ENCODE results near the gene TMEM190. TPM values are rescaled to one million over a fixed set of nuclear protein-coding genes. Genes with fewer than 3 reads are reported as not detected.
"Not testable (repeated sequence)": the region's sequence is repeated elsewhere in the genome, so short reads cannot be mapped to it uniquely, and the experiment has no call there.

The TMEM190 gene
- 0.77 TPM for polyA plus RNA-seq (2013, experiment 1 of 2; ENCODE audit: insufficient read length)
- not detected for polyA plus RNA-seq (2013, experiment 2 of 2; ENCODE audit: insufficient read length)

- no peak for DNase-seq
Measured at GRCh38 chr19:55376241-55376933, at the start of gene TMEM190. Gene TMEM190 (plus strand): TSS chr19:55376826. CDS start chr19:55376854, 28 bp downstream.

DNA sequence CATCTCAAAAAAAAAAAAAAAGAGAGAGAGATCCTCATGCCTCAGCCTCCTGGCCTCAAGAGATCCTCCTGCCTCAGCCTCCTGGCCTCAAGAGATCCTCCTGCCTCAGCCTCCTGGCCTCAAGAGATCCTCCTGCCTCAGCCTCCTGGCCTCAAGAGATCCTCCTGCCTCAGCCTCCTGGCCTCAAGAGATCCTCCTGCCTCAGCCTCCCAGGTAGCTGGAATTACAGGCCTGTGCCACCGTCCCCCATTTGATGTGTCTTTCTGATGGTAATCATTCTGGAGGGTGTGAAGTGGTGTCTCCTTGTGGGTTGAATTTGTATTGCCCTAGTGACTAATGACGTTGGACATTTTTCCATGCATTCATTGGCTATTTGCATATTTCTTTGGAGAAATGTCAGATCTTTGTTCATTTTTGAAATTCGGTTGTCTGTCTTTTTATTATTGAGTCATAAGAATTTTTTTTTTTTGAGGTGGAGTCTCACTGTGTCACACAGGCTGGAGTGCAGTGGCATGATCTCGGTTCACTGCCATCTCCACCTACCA, 47.8 kb upstream of the TMEM190 start:
- not testable (repeated sequence) for DNase-seq

GRCh38 chr19:55329791-55330190, 46.8 kb upstream of the TMEM190 start:
- DNase-seq: peak; percentile 50

GRCh38 chr19:55333870-55334269, 42.8 kb upstream of the TMEM190 start:
- DNase-seq: no peak

- peak; percentile 54 for DNase-seq
Measured at GRCh38 chr19:55336101-55336500, 40.5 kb upstream of the TMEM190 start.

DNA sequence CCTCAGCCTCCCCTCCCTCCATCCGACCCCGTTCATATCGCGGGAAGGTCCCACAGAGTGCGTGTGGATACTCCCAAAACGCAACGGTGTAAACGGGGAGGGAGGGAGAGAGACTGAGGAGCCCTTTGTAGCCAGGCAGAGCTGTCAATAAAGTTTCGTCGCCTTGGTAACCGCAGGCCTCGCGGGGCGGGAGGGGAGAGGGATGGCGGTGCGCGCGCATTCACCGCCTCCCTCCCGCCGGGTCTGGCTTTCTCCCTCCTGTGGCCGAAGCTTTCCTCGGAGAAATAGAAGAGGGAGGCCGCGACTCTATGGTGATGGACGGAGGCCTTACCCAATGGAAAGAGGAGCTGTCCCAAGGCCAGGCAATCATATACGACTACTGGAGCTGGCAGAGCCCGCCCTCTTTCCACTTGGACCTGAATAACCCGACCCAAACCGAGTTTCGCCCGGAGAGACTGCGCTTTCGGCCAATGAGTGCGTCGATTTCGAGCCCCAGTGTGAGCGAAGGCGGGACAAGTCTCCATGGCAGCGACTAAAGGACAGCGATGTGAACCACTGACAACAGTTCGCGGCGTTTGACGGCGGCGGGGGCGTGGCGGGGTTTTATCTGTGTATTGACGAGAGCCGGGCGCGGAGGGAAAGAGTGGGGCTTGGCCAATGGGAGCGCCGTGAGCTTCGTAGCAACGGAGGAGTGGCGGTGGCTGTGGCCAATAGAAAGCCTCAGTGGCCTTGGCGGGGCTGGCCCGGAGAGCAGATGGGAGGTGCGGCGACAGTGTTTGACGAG, 37.3 kb upstream of the TMEM190 start, which contains the start of gene KMT5C:
KMT5C (plus strand) TSS at position 772 of the 784 bp plus-strand sequence. CDS start 2,061 bp downstream, outside the sequence.
- DNase-seq: peak; percentile 100

DNA sequence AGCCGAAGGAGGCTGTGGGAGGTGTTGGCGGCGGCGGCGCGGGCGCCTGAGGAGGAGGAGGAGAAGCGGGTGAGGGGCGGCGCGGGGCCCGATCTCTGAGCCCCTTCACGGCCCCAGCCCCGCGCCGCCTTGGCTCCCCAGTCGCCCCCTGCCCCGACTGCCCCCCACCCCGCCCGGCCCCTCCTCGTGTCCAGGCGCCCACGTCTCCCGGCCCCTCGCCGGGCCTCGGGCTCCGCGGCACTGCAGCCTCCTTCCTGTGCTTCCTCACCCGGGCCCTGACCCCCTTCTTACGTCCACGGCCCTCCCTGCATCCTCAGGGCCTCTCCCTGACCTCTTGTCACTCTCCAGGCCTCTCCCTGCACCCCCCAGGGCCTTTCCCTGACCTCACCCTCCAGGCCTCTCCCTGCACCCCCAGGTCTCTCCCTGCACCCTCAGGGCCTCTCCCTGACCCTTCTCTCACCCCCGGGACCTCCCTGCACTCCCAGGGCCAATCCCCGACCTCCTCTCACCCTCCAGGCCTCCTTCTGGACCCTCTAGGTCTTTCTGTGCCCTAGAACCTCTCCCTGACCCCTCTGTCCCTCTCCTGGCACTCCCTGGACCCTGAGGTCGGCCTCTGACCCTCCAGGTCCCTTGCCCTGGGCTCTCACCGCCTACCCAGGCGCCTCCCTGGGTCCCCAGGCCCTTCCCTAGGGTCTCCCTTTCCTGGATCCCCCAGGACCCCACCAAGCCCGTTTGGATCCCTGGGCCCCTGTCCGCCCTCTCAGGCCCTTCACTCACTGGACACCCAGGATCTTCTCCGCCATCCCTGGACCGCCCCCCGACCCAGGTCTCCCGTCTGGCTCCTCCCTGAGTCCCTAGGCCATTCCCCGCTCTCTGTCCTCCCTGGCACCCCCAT, 36.5 kb upstream of the TMEM190 start:
- DNase-seq: no peak

GRCh38 chr19:55340784-55341147, 35.9 kb upstream of the TMEM190 start:
- DNase-seq: no peak

GRCh38 chr19:55341171-55341588, 35.4 kb upstream of the TMEM190 start:
- DNase-seq: peak; percentile 61

DNA sequence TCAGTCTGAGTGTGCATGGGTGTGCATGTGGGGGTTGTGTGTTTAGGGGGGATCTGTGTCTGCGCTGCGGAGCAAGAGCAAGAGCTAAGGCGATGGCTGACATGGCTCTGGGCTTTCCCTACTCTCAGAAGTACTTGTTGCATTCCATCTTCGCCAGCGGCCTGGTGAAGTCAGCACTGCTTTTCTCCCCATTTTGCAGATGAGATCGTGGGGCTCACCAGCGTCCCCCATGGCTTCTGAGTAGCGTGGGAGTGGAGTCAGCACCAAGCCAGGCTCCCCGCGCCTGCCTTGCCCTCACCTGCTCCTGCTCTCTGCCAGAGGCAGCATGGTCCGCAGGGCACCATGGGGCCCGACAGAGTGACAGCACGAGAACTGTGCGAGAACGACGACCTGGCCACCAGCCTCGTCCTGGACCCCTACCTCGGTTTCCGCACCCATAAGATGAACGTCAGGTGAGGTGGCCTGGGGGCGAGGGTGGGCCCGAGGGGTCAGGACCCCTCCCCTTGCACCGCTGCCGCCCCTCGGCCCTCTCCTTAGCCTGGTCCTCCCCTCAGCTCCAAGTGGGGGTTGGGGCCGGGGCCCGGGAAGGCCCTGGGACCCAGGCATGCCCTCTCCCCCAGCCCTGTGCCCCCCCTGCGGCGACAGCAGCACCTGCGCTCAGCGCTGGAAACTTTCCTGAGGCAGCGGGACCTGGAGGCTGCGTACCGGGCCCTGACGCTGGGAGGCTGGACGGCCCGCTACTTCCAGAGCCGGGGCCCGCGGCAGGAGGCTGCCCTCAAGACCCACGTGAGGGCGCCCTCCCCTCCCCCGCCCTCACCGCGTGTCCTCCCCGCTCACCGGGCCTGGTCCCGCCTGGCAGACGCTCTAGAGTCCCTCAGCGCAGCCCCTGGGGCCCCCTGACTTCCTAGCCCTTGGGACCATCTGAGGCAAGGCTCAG, 34.8 kb upstream of the TMEM190 start:
- no peak for DNase-seq

- no peak for DNase-seq
Measured at GRCh38 chr19:55344444-55344843, 32.2 kb upstream of the TMEM190 start.

- DNase-seq: no peak
Measured at GRCh38 chr19:55345101-55345817, 31.4 kb upstream of the TMEM190 start.

DNA sequence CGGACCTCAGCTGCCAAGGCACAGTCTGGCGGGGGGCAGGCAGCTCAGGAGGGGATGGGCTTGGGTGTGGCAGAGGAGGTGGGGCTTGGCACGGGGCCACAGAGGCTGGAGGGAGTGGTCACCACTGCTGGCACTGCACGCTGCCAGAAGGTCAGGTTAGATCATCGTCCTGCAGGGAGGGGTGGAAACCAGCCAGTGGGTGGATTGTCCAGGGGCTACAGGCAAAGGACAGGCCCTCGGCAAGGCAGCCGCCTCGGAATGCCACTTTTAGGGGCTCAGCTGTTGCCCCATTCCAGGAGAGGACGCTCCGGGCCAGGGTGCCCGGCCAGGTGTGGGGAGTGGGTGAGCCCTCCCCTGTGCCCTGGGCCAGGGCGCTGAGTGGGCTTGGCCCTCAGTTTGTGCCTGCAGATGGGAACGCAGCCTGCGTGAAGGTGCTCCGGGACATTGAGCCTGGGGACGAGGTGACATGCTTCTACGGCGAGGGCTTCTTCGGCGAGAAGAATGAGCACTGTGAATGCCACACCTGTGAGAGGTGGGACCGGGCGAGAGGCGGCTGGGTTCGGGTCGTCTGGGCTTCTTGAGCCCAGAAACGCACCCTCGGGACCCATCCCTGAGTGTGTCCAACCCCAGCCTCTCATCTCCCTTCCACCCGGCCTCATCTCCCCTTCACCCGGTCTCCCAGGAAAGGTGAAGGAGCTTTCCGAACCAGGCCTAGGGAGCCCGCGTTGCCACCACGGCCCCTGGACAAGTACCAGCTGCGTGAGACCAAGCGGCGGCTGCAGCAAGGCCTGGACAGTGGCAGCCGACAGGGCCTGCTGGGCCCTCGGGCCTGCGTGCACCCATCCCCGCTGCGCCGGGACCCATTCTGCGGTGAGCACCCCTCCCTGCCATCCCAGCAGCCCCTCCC, 30.6 kb upstream of the TMEM190 start:
- no peak for DNase-seq

- no peak for DNase-seq
Measured at GRCh38 chr19:55346725-55347441, 29.7 kb upstream of the TMEM190 start.

GRCh38 chr19:55347442-55348009, 29.1 kb upstream of the TMEM190 start:
- DNase-seq: no peak

DNA sequence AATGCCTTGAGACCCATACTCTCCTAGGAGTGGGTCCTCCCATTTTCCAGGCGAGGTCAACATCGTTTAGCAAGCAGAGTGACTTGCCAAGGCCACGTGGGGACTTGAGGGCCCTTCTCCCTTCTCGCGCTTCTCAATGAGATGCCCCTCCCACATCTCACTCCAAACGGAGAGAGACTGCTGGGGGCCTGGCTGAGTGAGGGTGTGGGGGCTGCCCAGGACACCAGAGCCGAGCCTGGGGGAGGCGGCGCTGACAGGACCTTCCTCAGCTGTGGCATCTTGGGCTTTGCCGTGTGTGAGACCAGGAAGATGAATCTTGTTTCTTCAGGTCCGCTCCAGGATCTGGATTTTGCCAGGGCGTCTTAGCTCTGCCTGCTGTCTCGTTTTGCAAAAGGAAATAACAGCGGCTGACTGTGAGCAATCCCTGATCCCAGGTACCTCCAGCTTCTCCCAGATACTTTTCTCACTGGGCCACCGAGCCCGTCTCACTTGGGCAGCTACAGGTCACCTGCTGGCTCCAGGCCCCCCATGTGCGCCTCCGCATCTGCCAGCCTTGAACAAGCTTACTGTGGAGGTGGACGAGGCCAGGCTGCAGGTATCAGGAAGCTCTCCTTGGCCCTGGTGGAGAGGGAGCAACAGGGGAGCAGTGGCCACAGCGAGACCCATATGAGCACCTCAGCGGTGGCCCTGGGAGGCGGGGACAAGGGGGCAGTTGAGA, 28.1 kb upstream of the TMEM190 start:
- no peak for DNase-seq

- no peak for DNase-seq
Measured at GRCh38 chr19:55350620-55351315, 25.9 kb upstream of the TMEM190 start.
